ENCODE data around the gene PNLDC1.
A peak's percentile ranks its signal among the peaks of the same experiment; 100 is the strongest.

PNLDC1 gene

GRCh38 chr6:159800141-159800865, at the start of gene PNLDC1:
Gene PNLDC1, plus strand, starts transcription at chr6:159800276. Its CDS starts 32 bp downstream, at chr6:159800308.
- peak; percentile 29 for DNase-seq (ENCODE audit: low spot score)
- H3K27ac ChIP-seq, result peak within 1 kb of the TSS; percentile 70
- ChIA-PET CTCF (no interaction called here), POLR2A (ENCODE audit: low non-redundant PET) (interaction anchor here (0.6 to 1.1 kb wide), 2 partner anchors 10 to 1422 kb away, joined by 4 to 9 read pairs; partner anchors contain the start of gene MRPL18)
- TF ChIP-seq, protein P1, sequence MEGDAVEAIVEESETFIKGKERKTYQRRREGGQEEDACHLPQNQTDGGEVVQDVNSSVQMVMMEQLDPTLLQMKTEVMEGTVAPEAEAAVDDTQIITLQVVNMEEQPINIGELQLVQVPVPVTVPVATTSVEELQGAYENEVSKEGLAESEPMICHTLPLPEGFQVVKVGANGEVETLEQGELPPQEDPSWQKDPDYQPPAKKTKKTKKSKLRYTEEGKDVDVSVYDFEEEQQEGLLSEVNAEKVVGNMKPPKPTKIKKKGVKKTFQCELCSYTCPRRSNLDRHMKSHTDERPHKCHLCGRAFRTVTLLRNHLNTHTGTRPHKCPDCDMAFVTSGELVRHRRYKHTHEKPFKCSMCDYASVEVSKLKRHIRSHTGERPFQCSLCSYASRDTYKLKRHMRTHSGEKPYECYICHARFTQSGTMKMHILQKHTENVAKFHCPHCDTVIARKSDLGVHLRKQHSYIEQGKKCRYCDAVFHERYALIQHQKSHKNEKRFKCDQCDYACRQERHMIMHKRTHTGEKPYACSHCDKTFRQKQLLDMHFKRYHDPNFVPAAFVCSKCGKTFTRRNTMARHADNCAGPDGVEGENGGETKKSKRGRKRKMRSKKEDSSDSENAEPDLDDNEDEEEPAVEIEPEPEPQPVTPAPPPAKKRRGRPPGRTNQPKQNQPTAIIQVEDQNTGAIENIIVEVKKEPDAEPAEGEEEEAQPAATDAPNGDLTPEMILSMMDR (conservative IDR thresholded peaks at IDR 0.05; ENCODE audit: low read depth), result no peak

- POLR2A ChIA-PET (ENCODE audit: low non-redundant PET), result no interaction called here
- CTCF ChIA-PET, result no interaction called here
- no peak overlapping the region for H3K27ac ChIP-seq
- DNase-seq (ENCODE audit: low spot score), result no peak
- TF ChIP-seq, protein P1 (conservative IDR thresholded peaks at IDR 0.05; ENCODE audit: low read depth), result no peak
Measured at GRCh38 chr6:159751448-159751847, 48.6 kb upstream of the PNLDC1 start.

DNA sequence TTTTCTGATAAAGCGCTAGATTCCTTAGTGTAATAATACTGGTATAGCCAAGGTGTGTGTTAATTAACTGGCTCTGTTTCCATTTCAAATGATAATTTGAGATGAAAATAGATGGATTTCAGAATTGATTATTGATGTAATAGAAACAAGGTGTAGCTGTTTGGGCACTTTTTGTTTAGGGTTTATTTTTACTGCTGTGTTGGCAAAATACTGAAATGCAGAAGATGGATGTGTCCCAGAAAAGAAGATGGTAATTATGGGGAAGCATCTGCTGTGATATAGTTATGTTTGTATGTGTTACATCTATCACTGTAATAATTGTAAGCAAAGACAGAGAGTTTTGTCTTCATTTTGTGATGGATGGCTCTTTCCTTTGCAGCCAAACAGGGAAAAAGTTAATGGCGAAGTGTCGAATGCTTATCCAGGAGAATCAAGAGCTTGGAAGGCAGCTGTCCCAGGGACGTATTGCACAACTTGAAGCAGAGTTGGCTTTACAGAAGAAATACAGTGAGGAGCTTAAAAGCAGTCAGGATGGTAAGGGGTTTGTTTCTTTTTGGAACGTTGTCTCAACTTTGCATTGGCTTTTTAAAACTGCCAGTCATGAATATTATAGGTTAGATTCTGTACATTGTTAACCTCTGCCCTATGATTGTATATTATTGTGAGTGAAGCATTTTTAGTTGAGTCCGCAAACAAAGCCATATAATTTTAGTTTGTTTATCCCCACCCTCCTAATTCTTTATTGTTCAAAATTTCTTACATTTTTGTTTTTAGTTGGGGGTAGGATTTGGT, 46.8 kb upstream of the PNLDC1 start:
- H3K27ac ChIP-seq, result no peak overlapping the region
- POLR2A ChIA-PET (ENCODE audit: low non-redundant PET), result no interaction called here
- DNase-seq (ENCODE audit: low spot score), result no peak
- CTCF ChIA-PET, result interaction anchor here (0.6 kb wide), 1 partner anchor 32 kb away, joined by 8 read pairs; no protein-coding TSS in a partner anchor
- TF ChIP-seq, protein P1 (conservative IDR thresholded peaks at IDR 0.05; ENCODE audit: low read depth), result no peak

- TF ChIP-seq, protein P1 (conservative IDR thresholded peaks at IDR 0.05; ENCODE audit: low read depth), result no peak
- CTCF ChIA-PET, result no interaction called here
- no peak for DNase-seq (ENCODE audit: low spot score)
- POLR2A ChIA-PET (ENCODE audit: low non-redundant PET), result no interaction called here
- no peak overlapping the region for H3K27ac ChIP-seq
Measured at GRCh38 chr6:159754401-159754800, 45.7 kb upstream of the PNLDC1 start.

DNA sequence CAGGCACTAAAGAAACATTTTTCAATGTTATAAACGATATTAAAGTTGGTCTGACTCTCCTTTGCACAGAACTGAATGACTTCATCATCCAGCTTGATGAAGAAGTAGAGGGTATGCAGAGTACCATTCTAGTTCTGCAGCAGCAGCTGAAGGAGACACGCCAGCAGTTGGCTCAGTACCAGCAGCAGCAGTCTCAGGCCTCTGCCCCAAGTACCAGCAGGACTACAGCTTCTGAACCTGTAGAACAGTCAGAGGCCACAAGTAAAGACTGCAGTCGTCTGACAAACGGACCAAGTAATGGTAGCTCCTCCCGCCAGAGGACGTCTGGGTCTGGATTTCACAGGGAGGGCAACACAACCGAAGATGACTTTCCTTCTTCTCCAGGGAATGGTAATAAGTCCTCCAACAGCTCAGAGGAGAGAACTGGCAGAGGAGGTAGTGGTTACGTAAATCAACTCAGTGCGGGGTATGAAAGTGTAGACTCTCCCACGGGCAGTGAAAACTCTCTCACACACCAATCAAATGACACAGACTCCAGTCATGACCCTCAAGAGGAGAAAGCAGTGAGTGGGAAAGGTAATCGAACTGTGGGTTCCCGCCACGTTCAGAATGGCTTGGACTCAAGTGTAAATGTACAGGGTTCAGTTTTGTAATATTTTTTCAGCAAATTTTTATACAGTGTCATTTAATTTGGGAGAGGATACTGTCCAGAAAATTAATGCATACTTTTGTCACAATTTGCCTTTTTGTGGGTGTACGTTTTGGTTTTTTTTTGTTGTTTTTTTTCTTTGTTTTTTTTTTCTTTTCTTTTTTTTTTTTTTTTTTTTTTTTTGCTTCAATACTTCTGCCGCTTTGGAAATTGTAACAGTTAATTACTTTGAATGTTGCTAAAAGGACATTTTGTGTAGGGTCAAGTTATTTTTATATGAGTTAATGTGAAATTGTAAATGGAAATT, 44.8 kb upstream of the PNLDC1 start:
- H3K27ac ChIP-seq, result peak overlapping the region; percentile 31; the same call in 1 of the 2 replicates
- POLR2A ChIA-PET (ENCODE audit: low non-redundant PET), result no interaction called here
- CTCF ChIA-PET, result no interaction called here

More for the DNA sequence above, 44.8 kb upstream of the PNLDC1 start:
- no peak for DNase-seq (ENCODE audit: low spot score)
- TF ChIP-seq, protein P1 (conservative IDR thresholded peaks at IDR 0.05; ENCODE audit: low read depth), result no peak
